ENCODE data around the gene HBA1. TPM values are rescaled to one million over a fixed set of nuclear protein-coding genes. Genes with fewer than 3 reads are reported as not detected.
"Not testable (repeated sequence)": the region's sequence is repeated elsewhere in the genome, so short reads cannot be mapped to it uniquely, and the experiment has no call there.

Gene HBA1
- total RNA-seq, 1 experiment from 2014 or later, result 2.9 TPM

DNA sequence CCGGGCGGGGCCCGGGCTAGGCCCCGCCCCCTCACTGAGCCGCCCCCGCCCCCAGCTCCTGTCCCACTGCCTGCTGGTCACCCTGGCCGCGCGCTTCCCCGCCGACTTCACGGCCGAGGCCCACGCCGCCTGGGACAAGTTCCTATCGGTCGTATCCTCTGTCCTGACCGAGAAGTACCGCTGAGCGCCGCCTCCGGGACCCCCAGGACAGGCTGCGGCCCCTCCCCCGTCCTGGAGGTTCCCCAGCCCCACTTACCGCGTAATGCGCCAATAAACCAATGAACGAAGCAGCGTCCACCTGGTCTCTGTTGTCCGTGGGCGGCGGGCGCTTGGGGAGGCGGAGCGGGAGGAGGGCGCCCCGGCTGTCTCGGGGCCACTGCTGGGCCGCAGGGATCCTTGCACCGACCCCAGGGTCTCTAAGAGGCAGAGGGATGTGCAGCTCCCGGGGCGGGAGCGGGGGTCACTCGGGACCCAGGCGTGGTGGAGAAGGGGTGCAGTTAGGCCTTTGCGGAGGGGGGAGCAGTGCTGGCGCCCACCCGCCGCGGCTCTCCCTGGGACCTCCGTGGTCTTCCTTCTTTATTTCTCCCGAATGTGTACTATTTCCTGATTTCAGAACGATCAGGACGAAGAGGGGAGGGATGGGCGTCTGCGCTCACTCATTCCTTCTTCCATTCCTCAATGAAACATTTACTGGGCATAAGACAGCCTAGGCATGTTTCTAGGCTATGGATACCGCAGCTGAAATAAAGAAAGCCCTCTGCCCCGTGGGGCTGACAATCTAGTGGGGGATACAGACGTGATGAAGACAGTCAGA is 22.1 kb upstream of the HBA1 start:
- Mint-ChIP-seq H3K4me1 (ENCODE audit: insufficient read depth, unreplicated experiment) (peaks cover 13% of the 10 kb centered on the region), H3K4me3 (ENCODE audit: unreplicated experiment) (peak overlapping the region; percentile 49), H3K27ac (ENCODE audit: low read depth, unreplicated experiment) (no peak overlapping the region), H3K9me3 (ENCODE audit: unreplicated experiment) (no peaks in the 10 kb centered on the region), H3K36me3 (ENCODE audit: insufficient read depth, unreplicated experiment) (no peaks in the 10 kb centered on the region), H3K27me3 (ENCODE audit: insufficient read depth, unreplicated experiment) (peaks cover 34% of the 10 kb centered on the region)
- no peak for DNase-seq (ENCODE audit: unreplicated experiment)
- intact Hi-C loops (cut with micrococcal nuclease), result no loop called here
- ChIA-PET POLR2A (no interaction called here), CTCF (interaction anchor here (0.6 kb wide), 1 partner anchor 207 kb away, joined by 4 read pairs; no protein-coding TSS in a partner anchor)
- TF ChIP-seq, protein P1, sequence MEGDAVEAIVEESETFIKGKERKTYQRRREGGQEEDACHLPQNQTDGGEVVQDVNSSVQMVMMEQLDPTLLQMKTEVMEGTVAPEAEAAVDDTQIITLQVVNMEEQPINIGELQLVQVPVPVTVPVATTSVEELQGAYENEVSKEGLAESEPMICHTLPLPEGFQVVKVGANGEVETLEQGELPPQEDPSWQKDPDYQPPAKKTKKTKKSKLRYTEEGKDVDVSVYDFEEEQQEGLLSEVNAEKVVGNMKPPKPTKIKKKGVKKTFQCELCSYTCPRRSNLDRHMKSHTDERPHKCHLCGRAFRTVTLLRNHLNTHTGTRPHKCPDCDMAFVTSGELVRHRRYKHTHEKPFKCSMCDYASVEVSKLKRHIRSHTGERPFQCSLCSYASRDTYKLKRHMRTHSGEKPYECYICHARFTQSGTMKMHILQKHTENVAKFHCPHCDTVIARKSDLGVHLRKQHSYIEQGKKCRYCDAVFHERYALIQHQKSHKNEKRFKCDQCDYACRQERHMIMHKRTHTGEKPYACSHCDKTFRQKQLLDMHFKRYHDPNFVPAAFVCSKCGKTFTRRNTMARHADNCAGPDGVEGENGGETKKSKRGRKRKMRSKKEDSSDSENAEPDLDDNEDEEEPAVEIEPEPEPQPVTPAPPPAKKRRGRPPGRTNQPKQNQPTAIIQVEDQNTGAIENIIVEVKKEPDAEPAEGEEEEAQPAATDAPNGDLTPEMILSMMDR (IDR thresholded peaks at IDR 0.05; ENCODE audit: unreplicated experiment), result no peak
- no TSS peak for BruUV-seq (replicated peaks)

DNA sequence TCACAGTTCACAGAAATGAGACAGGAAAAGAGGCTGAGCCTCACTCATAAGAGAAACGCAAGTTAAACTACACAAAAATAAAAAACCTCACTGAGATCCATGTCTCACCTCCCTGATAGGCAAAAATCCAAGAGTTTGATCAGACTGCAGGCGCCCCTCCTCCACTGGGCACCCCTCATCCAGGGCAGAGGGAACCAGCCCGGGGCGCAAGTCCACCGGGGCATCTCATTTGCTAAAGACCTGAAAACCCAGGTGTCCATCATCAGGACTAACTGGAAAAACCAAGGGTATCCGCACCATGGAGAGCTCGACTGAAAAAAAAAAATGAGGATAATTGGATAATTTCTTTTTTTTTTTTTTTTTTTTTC is 21.5 kb upstream of the HBA1 start:
- Mint-ChIP-seq H3K4me1 (ENCODE audit: insufficient read depth, unreplicated experiment) (peaks cover 17% of the 10 kb centered on the region), H3K27me3 (ENCODE audit: insufficient read depth, unreplicated experiment) (peaks cover 40% of the 10 kb centered on the region), H3K36me3 (ENCODE audit: insufficient read depth, unreplicated experiment) (no peaks in the 10 kb centered on the region), H3K9me3 (ENCODE audit: unreplicated experiment) (no peaks in the 10 kb centered on the region), H3K4me3 (ENCODE audit: unreplicated experiment) (peak overlapping the region; percentile 49), H3K27ac (ENCODE audit: low read depth, unreplicated experiment) (no peak overlapping the region)
- DNase-seq (ENCODE audit: unreplicated experiment), result no peak
- ChIA-PET POLR2A (no interaction called here), CTCF (interaction anchor here (0.6 kb wide), 1 partner anchor 207 kb away, joined by 4 read pairs; no protein-coding TSS in a partner anchor)
- BruUV-seq (replicated peaks), result no TSS peak
- intact Hi-C loops (cut with micrococcal nuclease), result no loop called here
- TF ChIP-seq, protein P1 (IDR thresholded peaks at IDR 0.05; ENCODE audit: unreplicated experiment), result no peak

DNA sequence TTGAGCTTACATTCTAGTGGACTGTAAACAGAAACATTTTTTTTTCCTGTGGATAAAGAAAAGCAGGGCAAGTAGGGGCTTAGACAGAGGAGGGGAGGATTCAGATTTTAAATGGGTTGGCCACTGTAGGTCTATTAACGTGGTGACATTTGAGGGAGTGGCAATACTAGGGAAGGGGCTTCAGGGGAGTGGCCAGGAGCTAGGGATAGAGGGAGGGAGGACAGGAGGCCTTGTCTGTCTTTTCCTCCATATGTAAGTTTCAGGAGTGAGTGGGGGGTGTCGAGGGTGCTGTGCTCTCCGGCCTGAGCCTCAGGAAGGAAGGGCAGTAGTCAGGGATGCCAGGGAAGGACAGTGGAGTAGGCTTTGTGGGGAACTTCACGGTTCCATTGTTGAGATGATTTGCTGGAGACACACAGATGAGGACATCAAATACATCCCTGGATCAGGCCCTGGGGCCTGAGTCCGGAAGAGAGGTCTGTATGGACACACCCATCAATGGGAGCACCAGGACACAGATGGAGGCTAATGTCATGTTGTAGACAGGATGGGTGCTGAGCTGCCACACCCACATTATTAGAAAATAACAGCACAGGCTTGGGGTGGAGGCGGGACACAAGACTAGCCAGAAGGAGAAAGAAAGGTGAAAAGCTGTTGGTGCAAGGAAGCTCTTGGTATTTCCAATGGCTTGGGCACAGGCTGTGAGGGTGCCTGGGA is 17.2 kb upstream of the HBA1 start:
- H3K4me1 Mint-ChIP-seq (ENCODE audit: insufficient read depth, unreplicated experiment), result peaks cover 16% of the 10 kb centered on the region
- POLR2A ChIA-PET, result interaction anchor here (0.6 kb wide), 1 partner anchor 29 kb away, joined by 3 read pairs; no protein-coding TSS in a partner anchor
- H3K36me3 Mint-ChIP-seq (ENCODE audit: insufficient read depth, unreplicated experiment), result no peaks in the 10 kb centered on the region
- CTCF ChIA-PET, result interaction anchor here (0.5 to 0.7 kb wide), 2 partner anchors 11 to 201 kb away, joined by 3 read pairs; no protein-coding TSS in a partner anchor
- H3K9me3 Mint-ChIP-seq (ENCODE audit: unreplicated experiment), result no peaks in the 10 kb centered on the region
- intact Hi-C loops (cut with micrococcal nuclease), result no loop called here
- BruUV-seq (replicated peaks), result no TSS peak
- H3K4me3 Mint-ChIP-seq (ENCODE audit: unreplicated experiment), result no peak overlapping the region
- TF ChIP-seq, protein P1 (IDR thresholded peaks at IDR 0.05; ENCODE audit: unreplicated experiment), result no peak
- H3K27me3 Mint-ChIP-seq (ENCODE audit: insufficient read depth, unreplicated experiment), result peaks cover 39% of the 10 kb centered on the region
- H3K27ac Mint-ChIP-seq (ENCODE audit: low read depth, unreplicated experiment), result no peak overlapping the region
- no peak for DNase-seq (ENCODE audit: unreplicated experiment)

DNA sequence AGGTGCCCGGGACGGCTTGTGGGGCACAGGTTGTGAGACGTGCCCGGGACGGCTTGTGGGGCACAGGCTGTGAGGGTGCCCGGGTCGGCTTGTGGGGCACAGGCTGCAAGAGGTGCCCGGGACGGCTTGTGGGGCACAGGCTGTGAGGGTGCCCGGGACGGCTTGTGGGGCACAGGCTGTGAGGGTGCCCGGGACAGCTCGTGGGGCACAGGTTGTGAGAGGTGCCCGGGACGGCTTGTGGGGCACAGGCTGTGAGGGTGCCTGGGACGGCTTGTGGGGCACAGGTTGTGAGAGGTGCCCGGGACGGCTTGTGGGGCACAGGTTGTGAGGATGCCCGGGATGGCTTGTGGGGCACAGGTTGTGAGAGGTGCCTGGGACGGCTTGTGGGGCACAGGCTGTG is 16.2 kb upstream of the HBA1 start:
- H3K4me1 Mint-ChIP-seq (ENCODE audit: insufficient read depth, unreplicated experiment); H3K36me3 Mint-ChIP-seq (ENCODE audit: insufficient read depth, unreplicated experiment); H3K27ac Mint-ChIP-seq (ENCODE audit: low read depth, unreplicated experiment); H3K4me3 Mint-ChIP-seq (ENCODE audit: unreplicated experiment); H3K9me3 Mint-ChIP-seq (ENCODE audit: unreplicated experiment); intact Hi-C loops (cut with micrococcal nuclease); DNase-seq (ENCODE audit: unreplicated experiment); CTCF ChIA-PET; BruUV-seq (replicated peaks): not testable (repeated sequence)
- POLR2A ChIA-PET, result interaction anchor here (1.1 kb wide), 1 partner anchor 15 kb away, joined by 3 read pairs; no protein-coding TSS in a partner anchor
- peaks cover 30% of the 10 kb centered on the region for H3K27me3 Mint-ChIP-seq (ENCODE audit: insufficient read depth, unreplicated experiment)
